OCI-LY3 (cell line): ENCODE measurements around the gene CDR2.

Experiments
- EZH2phosphoT487 ChIP-seq: fragments of 200-600 bp; shearing (Covaris generic); IDR thresholded peaks from 2 replicates; pipeline ENCODE4 v1.6.1; 2018; ENCODE audit warnings: antibody characterized with exemption, mixed run types, low read depth
- TF ChIP-seq, protein P1 (sequence below): fragments of 200-600, 300-600 bp; sonication (generic); IDR thresholded peaks from 2 replicates; pipeline ENCODE4 v1.5.1; 2014; ENCODE audit warnings: antibody characterized with exemption, low read length, low read depth

DNA sequence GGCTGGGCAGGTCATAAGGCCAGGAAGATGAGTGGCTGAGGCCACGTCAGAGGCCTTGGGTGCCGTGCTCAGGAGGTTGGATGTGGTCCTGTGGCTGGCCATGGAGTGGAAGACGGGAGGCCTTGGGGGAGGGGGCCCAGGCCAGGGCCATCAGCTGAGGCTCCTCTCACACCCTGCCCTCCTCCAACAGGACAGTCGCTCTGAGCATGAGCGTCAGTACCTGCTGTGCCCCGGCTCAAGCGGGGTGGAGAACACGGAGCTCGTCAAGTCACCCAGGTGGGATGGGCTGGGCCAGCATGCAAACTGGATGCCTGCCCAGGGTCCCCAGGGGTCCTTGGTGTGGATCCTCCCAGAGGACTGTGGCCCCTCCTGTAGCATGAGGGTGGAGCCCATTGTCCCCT is 58.0 kb downstream of the CDR2 start:
- TF ChIP-seq, protein P1, sequence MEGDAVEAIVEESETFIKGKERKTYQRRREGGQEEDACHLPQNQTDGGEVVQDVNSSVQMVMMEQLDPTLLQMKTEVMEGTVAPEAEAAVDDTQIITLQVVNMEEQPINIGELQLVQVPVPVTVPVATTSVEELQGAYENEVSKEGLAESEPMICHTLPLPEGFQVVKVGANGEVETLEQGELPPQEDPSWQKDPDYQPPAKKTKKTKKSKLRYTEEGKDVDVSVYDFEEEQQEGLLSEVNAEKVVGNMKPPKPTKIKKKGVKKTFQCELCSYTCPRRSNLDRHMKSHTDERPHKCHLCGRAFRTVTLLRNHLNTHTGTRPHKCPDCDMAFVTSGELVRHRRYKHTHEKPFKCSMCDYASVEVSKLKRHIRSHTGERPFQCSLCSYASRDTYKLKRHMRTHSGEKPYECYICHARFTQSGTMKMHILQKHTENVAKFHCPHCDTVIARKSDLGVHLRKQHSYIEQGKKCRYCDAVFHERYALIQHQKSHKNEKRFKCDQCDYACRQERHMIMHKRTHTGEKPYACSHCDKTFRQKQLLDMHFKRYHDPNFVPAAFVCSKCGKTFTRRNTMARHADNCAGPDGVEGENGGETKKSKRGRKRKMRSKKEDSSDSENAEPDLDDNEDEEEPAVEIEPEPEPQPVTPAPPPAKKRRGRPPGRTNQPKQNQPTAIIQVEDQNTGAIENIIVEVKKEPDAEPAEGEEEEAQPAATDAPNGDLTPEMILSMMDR, result no peak
- TF ChIP-seq EZH2phosphoT487, result no peak
